HK-2 (cell line): ENCODE data around the gene KIF18B.

ENCODE experiments used
- DNase-seq: peaks from one replicate; pipeline ENCODE4 v3.0.0-alpha.2; 2018; ENCODE audit not compliant: unreplicated experiment

KIF18B gene

GRCh38 chr17:44905006-44906000 is 42.3 kb downstream of the KIF18B start:
- DNase-seq, result no peak

- no peak for DNase-seq
These were observed 43.3 kb downstream of the KIF18B start for GRCh38 chr17:44904001-44904984.

GRCh38 chr17:44903012-44903685 is 44.4 kb downstream of the KIF18B start:
- DNase-seq, result no peak

GRCh38 chr17:44902135-44902760 is 45.3 kb downstream of the KIF18B start:
- no peak for DNase-seq

- no peak for DNase-seq
These were observed 46.1 kb downstream of the KIF18B start for GRCh38 chr17:44901411-44901921.

DNA sequence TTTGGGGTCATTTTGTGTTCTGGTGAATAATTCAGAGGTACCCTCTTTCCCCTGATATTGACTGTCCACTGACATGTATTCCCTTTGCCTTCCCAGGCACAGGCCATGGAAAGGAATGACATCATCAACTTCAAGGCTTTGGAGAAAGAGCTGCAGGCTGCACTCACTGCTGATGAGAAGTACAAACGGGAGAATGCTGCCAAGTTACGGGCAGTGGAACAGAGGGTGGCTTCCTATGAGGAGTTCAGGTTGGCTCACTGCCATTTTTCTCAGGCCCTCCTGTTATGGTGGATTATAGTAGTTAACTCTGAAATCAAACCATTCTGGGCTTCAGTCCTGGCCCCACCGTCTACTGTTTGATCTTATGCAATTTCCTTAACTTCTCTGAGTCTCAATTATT is 46.7 kb downstream of the KIF18B start:
- DNase-seq, result no peak

DNA sequence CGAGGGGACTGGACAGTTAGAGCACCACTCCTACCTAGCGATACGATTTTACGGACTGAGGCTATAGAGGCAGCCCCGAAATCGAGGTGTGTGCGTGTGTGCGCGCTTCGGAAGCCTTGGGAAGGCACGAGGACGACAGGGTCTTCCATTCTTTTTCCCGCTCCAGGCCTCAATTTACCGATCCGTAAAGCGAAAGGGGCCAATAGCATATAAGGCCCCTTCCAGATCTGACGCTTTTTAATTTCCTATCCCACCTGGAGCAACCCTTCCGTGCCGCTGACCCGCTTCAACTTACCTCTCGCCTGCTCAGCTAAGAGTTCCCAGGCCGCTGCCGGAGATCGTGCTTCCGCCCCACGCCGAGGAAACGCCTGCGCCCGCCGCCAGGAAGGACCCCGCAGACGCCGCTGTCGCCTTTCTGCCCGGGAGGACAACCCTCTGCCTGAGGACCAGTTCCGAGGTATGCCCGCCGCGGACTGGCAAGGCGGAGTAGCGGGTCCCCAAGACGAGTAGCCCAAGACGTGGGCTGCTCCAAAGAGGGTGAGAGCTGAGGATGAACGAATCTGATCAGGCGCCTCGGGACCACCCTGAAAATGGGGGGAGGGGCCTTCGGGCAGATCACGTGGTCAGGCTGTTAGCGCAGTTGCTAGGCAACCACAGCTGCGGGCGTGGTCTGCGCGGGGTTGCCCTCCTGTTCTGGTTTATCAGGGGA is 48.3 kb downstream of the KIF18B start, which contains the start of gene EFTUD2:
TSS of gene EFTUD2 (minus strand) at position 372 of the 709 bp plus-strand sequence. CDS start 4,924 bp downstream, outside the sequence.
- DNase-seq, result peak; percentile 89

DNA sequence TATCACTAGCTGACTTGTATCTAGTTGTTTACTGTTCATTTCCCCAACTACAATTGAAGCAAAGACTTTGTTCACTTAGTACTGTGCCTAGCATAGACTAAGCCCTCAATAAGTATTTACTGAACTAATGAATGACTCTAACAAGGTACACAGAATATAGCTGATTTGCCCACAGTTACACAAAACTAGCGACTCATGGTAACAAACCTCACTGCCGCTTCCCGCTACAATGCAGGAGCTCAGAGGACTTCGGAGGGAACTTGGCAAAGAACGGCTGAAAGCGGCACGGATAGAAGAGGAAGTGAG is 48.9 kb downstream of the KIF18B start:
- no peak for DNase-seq

DNA sequence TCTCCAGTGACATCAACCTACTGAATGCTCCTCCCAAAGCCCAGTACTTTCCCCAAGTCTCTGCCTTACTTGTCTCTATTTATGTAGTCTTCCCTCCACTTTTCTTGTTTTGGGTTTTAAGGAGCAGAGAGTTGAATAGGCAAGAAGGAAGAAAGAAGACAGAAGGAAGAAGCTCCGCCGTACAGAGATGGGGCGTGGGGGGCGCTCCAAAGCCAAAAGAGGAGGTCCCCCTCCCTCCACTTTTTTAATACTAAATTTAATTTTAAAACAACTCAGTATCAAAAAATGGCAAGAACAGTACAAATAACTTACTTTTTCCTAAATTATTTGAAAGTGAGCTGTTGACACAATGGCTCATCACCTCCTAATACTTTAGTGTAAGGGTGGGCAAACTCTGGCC is 52.9 kb downstream of the KIF18B start:
- no peak for DNase-seq

- no peak for DNase-seq
These were observed 55.3 kb downstream of the KIF18B start for GRCh38 chr17:44892250-44892649.

- no peak for DNase-seq
These were observed 58.6 kb downstream of the KIF18B start for GRCh38 chr17:44889003-44889402.

DNA sequence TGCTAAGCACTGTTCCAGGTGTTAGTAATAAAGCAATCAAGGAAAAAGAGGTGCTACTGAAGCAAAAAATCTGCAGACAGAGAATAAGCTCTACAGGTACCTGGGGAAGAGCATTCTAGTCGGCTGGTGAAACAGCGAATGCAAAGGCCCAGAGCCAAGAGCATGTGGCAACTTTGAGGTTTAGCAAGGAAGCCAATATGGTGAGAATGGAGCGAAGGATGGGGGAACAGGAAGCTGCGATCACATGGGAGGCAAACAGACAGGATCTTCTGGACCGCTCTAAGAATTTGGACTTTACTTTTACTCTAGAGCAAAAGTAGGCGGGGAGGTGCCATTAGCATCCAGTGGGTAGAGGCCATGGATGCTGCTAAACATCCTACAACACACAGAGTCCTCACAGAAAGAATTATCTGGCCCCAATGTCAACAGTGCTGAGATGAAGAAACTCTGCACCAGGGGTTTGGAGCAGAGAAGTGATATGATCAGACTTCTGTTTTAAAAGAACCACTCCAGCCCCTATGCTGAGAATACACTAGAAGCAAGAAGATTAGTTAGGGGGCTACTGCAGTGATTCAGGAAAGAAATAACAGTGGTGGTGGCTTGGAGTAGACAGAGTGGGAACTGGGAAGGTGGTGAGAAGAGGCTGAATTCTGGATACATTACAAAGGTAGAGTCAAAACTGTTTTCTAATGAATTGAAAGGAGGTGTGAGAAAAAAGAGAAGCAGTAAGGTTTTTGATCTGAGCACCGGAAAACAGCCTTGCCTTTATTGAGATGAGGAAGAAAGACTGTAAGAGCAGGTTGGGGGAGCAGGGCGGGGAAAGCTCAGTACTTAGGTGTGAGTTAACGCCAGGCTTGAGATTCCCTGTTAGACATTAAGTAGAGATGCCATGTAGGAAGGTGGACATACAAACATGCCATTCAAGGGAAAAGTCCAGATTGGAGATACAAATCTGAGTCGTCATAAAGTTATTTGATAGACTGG is 59.3 kb downstream of the KIF18B start:
- no peak for DNase-seq

GRCh38 chr17:44887016-44887415 is 60.6 kb downstream of the KIF18B start:
- no peak for DNase-seq

GRCh38 chr17:44884941-44885340 is 62.6 kb downstream of the KIF18B start:
- DNase-seq, result no peak

GRCh38 chr17:44881145-44881544 is 66.4 kb downstream of the KIF18B start:
- no peak for DNase-seq

- no peak for DNase-seq
These were observed 67.5 kb downstream of the KIF18B start for GRCh38 chr17:44880062-44880461.

DNA sequence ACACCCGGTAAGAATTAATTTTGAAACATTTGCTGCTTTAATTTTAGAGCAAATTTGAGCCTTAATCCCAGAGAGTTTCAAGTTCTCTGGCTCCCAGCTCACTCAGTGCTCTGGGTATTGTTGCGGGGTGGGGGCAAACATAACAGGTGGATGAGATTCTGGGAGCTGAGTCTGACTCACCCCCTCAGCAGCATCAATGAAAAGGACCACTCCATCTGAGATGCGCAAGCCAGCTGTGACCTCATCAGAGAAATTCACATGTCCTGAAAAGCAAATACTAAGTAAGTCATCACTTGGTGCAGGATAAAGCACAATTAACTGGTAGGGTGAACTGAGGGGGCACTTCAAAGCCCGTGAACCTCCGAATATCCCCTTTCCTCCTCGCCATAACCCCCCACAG is 68.2 kb downstream of the KIF18B start:
- DNase-seq, result no peak

DNA sequence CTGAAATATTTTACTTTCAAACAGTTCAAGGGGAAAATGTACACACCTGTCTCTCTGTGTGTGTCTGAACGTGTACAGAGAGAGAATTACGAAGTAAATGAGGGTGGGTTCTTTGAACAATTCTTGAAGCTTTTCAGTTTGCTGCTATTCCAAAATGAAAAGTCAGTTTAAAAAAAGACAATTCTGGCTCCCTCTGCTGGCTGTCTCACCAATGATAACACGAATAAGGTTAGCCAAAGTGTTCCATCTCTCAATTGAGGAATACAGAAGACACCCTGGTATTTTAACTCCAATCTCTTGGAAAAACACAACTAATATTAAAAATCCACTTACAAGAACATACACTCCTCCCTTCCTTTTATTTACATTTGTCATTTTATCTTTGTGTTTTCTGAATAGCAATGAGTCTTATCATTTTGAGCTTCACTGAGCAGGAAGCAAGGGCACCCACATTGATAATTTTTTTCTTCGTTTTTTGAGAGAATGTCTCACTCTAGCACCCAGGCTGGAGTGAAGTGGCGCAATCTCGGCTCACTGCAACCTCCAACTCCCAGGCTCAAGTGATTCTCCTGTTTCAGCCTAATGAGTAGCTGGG is 68.8 kb downstream of the KIF18B start:
- no peak for DNase-seq

DNA sequence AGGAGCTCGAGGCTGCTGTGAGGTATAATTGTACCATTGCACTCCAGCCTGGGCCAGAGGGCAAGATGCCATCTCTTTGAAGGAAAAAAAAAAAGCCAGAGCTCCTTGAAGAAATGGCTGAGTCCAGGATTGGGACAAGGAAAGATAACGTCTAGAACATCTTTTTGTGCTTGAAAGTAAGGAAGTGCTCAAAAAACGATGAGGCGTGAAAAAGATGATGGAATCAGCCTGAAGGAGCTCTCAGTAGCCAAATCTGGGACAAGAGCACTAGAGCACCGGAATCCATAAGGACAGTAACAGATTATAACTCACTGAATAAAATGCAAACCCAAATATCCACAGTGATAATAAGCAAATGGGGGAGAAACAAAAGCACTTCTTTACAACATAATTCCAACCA is 70.5 kb downstream of the KIF18B start:
- DNase-seq, result no peak
